Suppressor macrophage treated with lipopolysaccharide for 1 hour (primary cell): ENCODE data around the gene PTCD2.

Source experiments
- DNase-seq, 3 donors: peaks; one replicate each; pipeline ENCODE4 v3.0.0-alpha.2; 2020 to 2022

PTCD2 gene

DNA sequence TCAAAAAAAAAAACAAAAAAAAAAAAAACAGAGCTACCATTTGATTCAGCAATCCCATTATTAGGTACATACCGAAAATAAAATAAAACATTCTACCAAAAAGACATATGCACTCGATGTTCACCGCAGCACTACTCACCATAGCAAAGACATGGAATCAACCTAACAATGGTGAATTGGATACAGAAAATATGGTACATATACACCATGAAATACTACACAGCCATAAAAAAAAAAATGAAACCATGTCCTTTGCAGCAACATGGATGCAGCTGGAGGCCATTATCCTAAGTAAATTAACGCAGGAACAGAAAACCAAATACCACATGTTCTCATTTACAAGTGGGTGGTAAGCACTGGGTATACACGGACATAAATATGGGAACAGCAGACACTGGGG, 21.5 kb upstream of the PTCD2 start:
- DNase-seq, result no peak

DNA sequence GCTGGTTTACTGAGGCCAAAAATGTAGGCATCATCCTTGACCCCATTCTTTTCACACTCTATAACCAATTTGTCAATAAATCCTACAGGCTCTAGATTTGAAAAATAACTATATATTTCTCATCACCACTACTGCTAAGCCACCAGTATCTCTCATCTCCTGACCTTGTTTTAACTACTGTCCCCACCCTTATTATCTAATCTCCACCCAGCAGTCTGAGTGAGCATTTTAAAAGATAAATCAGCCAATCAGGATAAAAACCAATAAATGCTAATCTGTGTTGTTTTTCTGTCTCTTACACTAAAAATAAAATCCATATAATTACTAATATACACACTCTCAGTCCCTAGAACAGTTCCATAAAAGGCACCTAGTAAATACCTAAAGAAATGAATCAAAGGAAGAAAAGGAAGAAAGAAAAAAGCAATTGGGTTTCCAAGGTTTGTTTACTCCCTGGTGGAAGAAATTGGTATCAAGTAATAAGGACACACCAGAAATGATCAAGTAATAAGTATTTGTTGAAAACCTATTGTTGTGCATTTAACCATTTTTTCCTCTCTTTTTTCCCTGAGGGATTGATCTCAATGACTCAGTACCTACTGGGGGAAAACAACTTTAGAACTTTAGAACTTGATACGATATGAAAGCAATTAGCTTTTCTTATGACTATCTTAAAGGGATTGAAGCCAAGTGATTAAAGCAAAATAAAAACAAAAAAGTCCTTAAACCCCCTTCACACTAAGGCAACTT, 19.4 kb upstream of the PTCD2 start:
- DNase-seq, result no peak

DNA sequence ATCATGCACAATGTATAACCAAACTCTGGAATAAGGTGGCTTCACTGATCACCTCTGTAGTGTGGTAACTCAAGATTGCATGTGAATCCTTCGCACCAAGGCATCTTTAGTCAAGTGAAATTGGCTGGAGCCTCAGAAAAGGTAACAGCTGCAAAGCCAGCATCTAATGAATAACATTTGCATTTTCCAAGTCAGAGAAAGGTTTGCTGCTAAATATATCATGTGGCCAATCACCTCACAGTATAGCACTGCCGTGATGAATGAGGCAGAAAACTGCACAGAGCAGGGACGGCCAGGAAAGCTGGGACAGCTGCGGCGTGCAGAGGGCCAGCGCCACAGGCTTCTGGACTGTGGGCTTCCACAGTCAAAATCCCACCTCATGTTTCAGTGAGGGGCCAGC, 18.6 kb upstream of the PTCD2 start:
- DNase-seq, result no peak

DNA sequence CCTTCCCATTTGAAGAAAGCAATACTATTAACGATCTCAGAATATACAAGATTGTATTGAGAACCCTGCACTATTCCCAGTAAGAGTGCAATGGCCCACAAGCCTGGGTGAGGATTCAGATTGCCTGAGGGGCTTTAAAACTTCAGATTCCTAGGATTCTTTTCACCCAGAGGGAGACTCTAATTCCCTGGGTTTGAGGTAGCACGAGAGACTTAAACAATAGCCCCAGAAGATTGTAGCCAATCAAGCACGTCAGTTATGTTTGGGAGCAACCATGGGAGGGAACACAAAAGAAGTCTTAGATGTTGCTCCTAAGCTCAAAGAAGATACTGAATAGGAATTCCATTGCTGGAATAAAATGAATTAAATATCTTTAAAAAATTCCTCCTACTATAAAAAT, 18.0 kb upstream of the PTCD2 start:
- DNase-seq, result no peak

DNA sequence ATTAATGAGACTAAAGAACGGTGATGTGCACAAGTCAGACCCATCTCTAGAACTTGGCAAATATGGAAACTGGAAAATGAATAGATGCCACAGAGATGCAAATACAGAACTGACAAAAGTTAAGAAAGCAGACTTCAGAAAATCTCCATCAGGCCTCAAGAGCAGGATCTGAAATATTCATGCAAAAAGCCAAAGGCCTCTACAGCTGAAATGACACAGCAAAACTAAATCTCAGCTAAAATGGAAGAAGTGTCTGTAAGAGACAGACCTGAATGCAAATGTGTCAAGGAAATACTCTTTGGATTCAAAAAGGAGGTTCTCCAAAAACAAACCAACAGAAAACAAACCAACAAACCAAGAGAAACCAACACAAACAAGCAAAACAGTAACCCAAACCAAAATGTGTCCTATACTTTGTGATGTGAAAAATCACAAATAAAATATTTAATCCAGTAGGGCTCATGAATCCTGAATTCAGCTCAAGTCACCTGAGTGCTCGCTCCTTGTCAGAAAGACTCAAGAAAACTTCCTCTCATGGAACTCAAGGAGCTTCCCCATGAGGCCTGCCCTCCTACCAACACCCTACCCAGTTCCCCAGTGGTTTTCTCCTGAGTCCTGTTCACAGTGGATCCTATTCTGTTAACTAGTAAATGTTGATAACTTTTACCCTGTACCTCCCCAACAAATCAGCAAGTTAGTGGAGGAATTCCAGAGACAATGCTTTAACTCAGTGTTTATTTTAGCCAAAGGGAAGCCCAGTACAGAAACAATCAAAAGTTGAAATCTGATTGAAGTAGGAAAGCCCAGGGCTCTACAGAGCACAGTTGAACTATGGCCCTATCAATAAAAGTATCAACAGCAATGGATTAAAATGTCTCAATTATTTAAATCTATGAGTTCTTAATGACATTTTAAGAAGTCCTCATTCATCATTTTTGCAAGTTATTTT, 14.7 kb upstream of the PTCD2 start:
- peak in 2 of 3 donors; percentile 12 to 22 for DNase-seq

- no peak for DNase-seq
Measured at GRCh38 chr5:72307573-72307967, 12.6 kb upstream of the PTCD2 start.

DNA sequence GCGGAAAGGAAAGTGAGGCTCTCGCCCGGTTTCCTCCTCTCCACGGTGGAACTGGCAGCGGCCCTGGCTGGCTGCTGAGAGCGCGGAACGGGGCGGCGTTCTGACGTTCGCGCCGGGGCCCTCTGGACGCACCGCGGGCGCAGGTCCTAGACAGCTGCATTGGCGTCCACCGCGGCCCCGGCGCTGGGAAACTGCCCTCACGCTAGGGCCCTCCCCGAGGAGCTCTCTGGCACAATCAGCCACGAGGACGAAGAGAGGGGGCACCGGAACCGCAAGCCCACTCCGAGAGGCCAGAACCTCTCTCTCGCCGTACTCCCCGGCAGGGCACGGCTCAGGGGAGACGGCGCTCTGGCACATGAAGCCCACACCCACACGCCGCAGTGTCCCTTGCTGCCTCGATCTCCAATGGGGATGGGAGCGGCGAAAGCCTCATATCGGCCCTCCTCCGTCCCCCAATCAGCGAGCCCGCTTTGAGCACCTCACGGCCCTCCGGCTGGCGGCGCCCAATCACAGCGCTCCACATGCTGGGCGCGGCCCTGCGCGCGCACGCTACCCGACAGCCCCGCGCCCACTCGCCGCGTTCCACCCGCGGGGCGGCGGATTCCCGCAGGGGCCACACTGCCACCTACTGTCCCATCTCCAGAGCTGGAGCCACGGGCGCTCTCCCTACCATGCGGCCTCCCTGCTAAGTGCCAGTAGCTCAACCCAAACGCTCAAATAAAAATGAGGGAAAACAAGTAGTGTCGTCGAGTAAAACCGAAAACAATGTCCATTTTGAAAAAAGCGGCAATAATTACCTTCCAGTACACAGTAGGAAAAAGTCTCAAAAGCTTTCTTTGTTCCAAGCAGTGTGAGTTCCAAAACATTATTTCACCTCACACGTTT, 12.0 kb upstream of the PTCD2 start:
- peak; percentile 99 to 100 (median 100) for DNase-seq

DNA sequence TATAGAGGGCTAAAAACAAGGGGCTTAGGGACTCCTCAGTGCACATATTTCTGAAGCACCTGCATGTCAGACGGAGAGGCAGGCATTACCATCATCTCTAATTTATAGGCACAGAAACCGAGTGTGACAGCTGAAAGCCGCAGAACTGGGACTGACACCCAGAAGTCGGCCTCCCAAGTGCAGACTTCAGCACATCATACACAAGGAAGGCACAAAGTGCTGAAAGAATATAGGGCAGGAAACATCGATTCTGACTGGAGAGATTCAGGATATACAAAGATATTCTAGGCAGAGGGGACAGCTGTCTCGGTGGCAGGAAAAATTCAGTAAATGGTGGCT, 11.4 kb upstream of the PTCD2 start:
- DNase-seq, result no peak

GRCh38 chr5:72313141-72313540, 7.0 kb upstream of the PTCD2 start:
- DNase-seq, result no peak

- peak in 2 of 3 donors; percentile 5 to 7 for DNase-seq
Measured at GRCh38 chr5:72314571-72315172, 5.5 kb upstream of the PTCD2 start.

DNA sequence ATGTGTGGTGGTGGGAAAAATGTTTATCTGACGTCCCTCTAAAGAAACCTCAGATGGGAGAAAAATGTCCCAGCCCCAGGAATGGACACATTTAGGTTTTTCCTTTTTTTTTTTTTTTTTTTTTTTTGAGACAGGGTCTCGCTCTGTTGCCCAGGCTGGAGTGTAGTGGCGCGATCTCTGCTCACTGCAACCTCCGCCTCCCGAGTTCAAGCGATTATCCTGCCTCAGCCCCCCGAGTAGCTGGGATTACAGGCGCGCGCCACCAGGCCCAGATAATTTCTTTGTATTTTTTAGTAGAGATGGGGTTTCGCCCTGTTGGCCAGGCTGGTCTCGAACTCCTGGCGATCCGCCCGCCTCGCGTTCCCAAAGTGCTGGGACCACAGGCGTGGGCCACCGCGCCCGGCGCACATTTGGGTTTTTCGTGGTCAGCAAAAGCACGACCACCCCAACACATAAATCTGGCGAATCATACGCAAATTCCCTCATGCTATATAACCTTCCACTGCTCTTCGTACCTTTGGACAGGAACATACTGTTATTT, 668 bp upstream of the PTCD2 start:
- peak; percentile 19 to 46 (median 22) for DNase-seq

DNA sequence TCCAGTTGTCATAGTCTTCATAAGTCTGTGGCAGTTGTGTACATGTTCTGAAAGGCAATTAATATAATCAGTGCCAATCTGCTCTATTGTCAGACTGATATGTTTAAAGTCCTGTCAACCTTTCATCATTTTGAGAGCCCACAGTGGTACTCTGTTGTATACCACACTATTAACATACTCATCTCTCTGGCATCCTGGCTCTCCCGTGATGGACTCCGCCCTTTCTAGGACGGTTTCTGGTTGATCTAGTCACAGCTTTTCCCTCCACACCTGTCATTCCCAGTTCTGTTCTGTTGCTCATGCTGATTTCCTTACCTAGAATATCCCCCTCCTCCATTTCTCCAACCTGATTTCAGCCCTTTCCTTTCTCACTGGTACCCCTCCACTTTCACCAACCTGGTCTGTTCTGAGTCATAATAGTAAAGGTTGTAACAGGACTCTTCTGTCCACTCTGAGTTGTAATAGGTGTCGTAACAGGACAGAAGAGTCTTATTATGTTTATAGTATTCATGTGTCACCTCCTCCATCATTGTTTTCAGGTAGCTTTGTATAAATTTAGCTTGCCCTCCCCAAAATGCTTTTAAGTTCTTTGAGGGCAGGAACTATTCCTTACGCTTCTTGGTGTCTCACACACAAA, 4.1 kb downstream of the PTCD2 start:
- no peak for DNase-seq

DNA sequence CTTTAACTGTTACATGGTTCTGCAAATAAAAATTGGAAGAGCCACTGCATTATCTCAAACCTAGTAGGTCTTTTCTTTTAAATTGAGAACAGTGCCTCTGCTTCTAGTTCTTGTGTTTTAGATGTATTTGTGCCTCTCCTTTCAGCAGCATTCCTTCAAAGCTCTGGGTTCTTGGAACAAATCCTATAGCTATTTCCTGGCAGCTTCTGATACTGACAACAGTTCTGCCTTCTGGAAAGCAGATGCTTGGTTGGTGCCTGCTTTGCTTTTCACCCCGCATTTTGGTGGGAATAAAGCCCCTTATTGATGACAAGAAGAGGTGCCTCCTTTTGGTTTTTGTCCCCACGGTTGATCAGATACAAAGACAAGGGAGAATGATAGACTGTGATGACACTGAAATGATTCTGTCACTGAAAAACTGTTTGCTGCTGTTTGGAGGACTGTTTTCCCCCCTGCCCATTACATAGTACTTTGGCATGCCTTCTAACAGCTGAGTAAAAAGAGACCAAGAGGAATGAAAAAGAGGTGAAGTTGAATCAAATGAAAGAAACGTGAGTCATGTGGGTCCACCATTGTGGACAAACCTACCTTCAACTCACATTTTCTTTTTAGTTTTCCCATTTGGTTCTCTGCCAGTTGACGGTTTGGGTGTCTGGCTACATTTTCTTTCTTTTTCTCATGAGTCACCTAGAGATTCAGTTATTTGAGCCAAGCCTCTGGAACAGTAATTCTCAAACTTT, 5.6 kb downstream of the PTCD2 start:
- no peak for DNase-seq

DNA sequence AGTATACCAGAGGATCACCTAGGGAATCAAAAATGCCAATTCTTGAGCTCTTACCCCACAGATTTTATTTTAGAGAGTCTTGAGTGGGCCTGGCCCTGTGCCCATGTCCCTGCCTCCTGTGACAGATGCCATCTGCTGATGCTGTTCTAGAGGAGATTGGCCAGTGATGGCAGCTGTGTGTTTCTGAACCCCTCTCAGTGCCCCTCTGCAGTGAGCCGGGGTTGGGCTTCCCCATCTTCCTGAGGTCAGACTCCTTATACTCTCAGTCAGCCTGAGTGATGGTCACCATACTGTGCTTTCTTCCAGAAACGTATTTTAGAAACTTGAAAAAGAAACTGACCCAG, 6.1 kb downstream of the PTCD2 start:
- DNase-seq, result no peak

- DNase-seq, result no peak
Measured at GRCh38 chr5:72328172-72328571, 8.0 kb downstream of the PTCD2 start.

GRCh38 chr5:72330712-72331111, 10.5 kb downstream of the PTCD2 start:
- DNase-seq, result no peak

DNA sequence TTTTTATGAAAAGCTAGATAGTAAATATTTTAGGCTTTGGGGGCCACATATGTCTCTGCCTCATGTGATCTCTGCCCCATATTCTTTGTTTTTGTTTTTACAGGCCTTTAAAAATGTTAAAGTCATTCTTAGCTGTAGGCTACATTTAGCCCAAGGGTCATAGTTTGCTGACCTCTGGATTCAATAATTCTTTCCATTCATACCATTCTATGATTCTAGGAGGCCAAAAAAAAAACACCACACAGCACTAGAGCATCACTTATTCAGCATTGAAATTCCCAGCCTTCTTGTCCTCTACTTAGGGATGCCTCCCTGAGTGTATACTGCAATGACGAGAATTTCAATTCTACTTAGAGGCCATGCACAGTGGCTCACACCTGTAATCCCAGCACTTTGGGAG, 17.0 kb downstream of the PTCD2 start:
- no peak for DNase-seq

- DNase-seq, result no peak
Measured at GRCh38 chr5:72338689-72339209, 18.6 kb downstream of the PTCD2 start.

DNA sequence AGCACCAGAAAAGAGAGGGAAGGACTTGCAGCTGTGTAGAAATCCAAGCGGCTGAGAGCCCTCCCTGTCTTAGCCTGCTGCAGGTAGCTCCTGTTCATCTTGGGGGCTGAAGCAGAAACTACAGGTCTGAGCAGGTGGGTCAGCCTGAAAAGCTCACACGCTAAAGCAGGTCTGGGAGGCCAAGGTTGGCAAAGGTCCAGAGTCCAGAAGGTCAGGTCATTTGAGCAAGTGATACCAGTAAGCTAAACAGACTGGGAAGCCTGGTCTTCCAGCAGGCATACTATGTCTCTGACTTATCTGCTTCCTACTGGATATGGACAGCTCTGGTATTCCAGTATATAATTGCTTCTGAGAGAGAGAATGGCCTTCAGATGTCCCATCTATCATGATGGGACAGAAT, 26.2 kb downstream of the PTCD2 start:
- no peak for DNase-seq

DNA sequence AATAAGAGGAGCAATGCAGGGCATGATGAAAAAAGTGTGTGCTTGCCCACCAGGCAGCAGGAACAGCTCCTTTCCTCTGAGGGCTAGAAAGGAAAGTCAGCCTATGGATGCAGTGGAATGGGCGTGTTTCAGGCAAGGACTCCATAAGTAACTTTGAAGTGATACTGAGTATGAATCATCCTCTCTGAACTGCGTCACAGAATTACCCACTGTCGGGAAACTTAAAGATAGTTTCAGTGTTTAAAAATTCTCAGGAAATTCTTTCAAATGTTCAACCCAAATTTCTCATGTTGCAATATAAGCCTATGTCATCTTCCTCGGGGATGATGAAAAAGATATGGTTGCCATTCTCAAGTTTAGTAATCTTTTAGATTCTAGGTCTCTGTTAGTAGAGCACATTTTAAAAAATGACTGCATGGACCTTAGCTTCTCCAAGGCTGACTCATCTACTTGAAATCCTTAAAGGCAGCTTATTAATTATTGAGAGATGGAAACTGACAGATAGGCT, 27.7 kb downstream of the PTCD2 start:
- DNase-seq, result peak; percentile 79 to 97 (median 92)

GRCh38 chr5:72351376-72351775, 31.2 kb downstream of the PTCD2 start:
- DNase-seq, result peak; percentile 36 to 65 (median 57)
